Spleen (tissue), 7 donors: ENCODE measurements around the gene MOCS1.

Experiments
- CTCF ChIP-seq, 11 experiments: fragments of 200-600 bp in 7 of 11; fragments of 450-650 bp in 4 of 11; sonication (generic) in 4 of 11; IDR thresholded peaks in 8 of 11; conservative IDR thresholded peaks in 3 of 11; 1 replicate in 7 of 11; 2 replicates in 4 of 11; pipeline versions ENCODE4 v1.4.0 to v1.8.0; 2016 to 2021; ENCODE audit warnings: antibody characterized with exemption in 11 of 11, inconsistent platforms in 4 of 11, mild to moderate bottlenecking in 1 of 11
- POLR2A ChIP-seq, 3 donors: fragments of 450-650 bp; IDR thresholded peaks; one replicate each; pipeline ENCODE4 v1.5.1; 2017; ENCODE audit warnings: antibody characterized with exemption in 3 of 3, mild to moderate bottlenecking in 1 of 3
- POLR2AphosphoS5 ChIP-seq, 3 donors: sonication (generic); formaldehyde crosslinking; IDR thresholded peaks; one replicate each; pipeline ENCODE4 v1.5.1; 2017; ENCODE audit warnings: antibody characterized with exemption in 3 of 3
- donor health status: DM: no; HTN: no; CAD: no; lungs with moderate emphysema.
- donor health status: DM: no; HTN: no; CAD: no.
- donor health status: DM: no; HTN: no; CAD: no.

- TF ChIP-seq CTCF (IDR thresholded peaks at IDR 0.05 in 8 of 11, conservative IDR thresholded peaks at IDR 0.05 in 3 of 11) (no peak), POLR2AphosphoS5 (IDR thresholded peaks at IDR 0.05) (no peak), POLR2A (IDR thresholded peaks at IDR 0.05) (no peak)
Measured at GRCh38 chr6:39914239-39914638, 20.0 kb downstream of the MOCS1 start.
